GM19463 (cell line): ENCODE data around the gene GCC2.
"Not testable (repeated sequence)": the region's sequence is repeated elsewhere in the genome, so short reads cannot be mapped to it uniquely, and the experiment has no call there.

ENCODE experiments used
- ATAC-seq: cut with Tn5 transposase; IDR thresholded peaks from one replicate; pipeline ENCODE4 v1.9.1; 2021; ENCODE audit warnings: mild to moderate bottlenecking, moderate library complexity; ENCODE audit not compliant: unreplicated experiment

The GCC2 gene

GRCh38 chr2:108448678-108449409 is at the start of gene GCC2:
TSS of gene GCC2 (plus strand) at chr2:108449206. CDS start at chr2:108449275, 69 bp downstream.
- ATAC-seq = peak; percentile 99

GRCh38 chr2:108399479-108399878 is 49.5 kb upstream of the GCC2 start:
- no peak for ATAC-seq

- no peak for ATAC-seq
These were observed 47.2 kb upstream of the GCC2 start for GRCh38 chr2:108401800-108402199.

GRCh38 chr2:108403494-108403893 is 45.5 kb upstream of the GCC2 start:
- ATAC-seq = no peak

GRCh38 chr2:108404784-108405397 is 44.1 kb upstream of the GCC2 start:
- ATAC-seq = no peak

- no peak for ATAC-seq
These were observed 40.9 kb upstream of the GCC2 start for GRCh38 chr2:108407864-108408729.

- ATAC-seq = no peak
These were observed 39.2 kb upstream of the GCC2 start for GRCh38 chr2:108409768-108410167.

GRCh38 chr2:108412995-108413710 is 35.9 kb upstream of the GCC2 start:
- ATAC-seq = no peak

GRCh38 chr2:108413711-108414095 is 35.3 kb upstream of the GCC2 start:
- no peak for ATAC-seq

- no peak for ATAC-seq
These were observed 34.6 kb upstream of the GCC2 start for GRCh38 chr2:108414256-108414876.

GRCh38 chr2:108414945-108415344 is 34.1 kb upstream of the GCC2 start:
- no peak for ATAC-seq

GRCh38 chr2:108417254-108417653 is 31.8 kb upstream of the GCC2 start:
- no peak for ATAC-seq

- no peak for ATAC-seq
These were observed 30.6 kb upstream of the GCC2 start for GRCh38 chr2:108418416-108418815.

- ATAC-seq = no peak
These were observed 25.9 kb upstream of the GCC2 start for GRCh38 chr2:108423067-108423466.

GRCh38 chr2:108423502-108424251 is 25.3 kb upstream of the GCC2 start:
- ATAC-seq = no peak

GRCh38 chr2:108428286-108429009 is 20.6 kb upstream of the GCC2 start:
- no peak for ATAC-seq

- ATAC-seq = not testable (repeated sequence)
These were observed 13.4 kb upstream of the GCC2 start for GRCh38 chr2:108435578-108435977.

GRCh38 chr2:108436976-108437375 is 12.0 kb upstream of the GCC2 start:
- ATAC-seq = no peak

GRCh38 chr2:108441712-108442111 is 7.3 kb upstream of the GCC2 start:
- no peak for ATAC-seq
